NCI-H748 (cell line): Measurements from ENCODE around the gene MYOCD.

Experiments
- DNase-seq: peaks from one replicate; lab custom pipeline; 2025; ENCODE audit not compliant: unreplicated experiment; lab: John Stamatoyannopoulos, UW

The MYOCD gene

GRCh38 chr17:12642034-12642433 is 23.7 kb upstream of the MYOCD start:
- no peak for DNase-seq

- DNase-seq = no peak
Observed at GRCh38 chr17:12643822-12644221, 21.9 kb upstream of the MYOCD start.

GRCh38 chr17:12644623-12645022 is 21.1 kb upstream of the MYOCD start:
- no peak for DNase-seq

GRCh38 chr17:12646761-12647422 is 18.8 kb upstream of the MYOCD start:
- no peak for DNase-seq

- no peak for DNase-seq
Observed at GRCh38 chr17:12648498-12648897, 17.2 kb upstream of the MYOCD start.

GRCh38 chr17:12655936-12656335 is 9.8 kb upstream of the MYOCD start:
- DNase-seq = no peak

- DNase-seq = no peak
Observed at GRCh38 chr17:12656354-12656753, 9.3 kb upstream of the MYOCD start.

GRCh38 chr17:12659500-12659899 is 6.2 kb upstream of the MYOCD start:
- DNase-seq = no peak

GRCh38 chr17:12664252-12664651 is 1.4 kb upstream of the MYOCD start:
- no peak for DNase-seq

GRCh38 chr17:12664894-12665262 is 812 bp upstream of the MYOCD start:
- no peak for DNase-seq

- no peak for DNase-seq
Observed at GRCh38 chr17:12666718-12667117, 1.0 kb downstream of the MYOCD start.

- peak; percentile 37 for DNase-seq
Observed at GRCh38 chr17:12667299-12667958, 1.7 kb downstream of the MYOCD start.

- DNase-seq = no peak
Observed at GRCh38 chr17:12671906-12672305, 6.2 kb downstream of the MYOCD start.

GRCh38 chr17:12672947-12673346 is 7.3 kb downstream of the MYOCD start:
- no peak for DNase-seq

GRCh38 chr17:12673788-12674187 is 8.1 kb downstream of the MYOCD start:
- no peak for DNase-seq

GRCh38 chr17:12680407-12680897 is 14.8 kb downstream of the MYOCD start:
- peak; percentile 25 for DNase-seq

GRCh38 chr17:12680993-12681392 is 15.3 kb downstream of the MYOCD start:
- no peak for DNase-seq

GRCh38 chr17:12683299-12683698 is 17.6 kb downstream of the MYOCD start:
- no peak for DNase-seq

- DNase-seq = no peak
Observed at GRCh38 chr17:12686486-12686885, 20.8 kb downstream of the MYOCD start.

GRCh38 chr17:12688382-12688781 is 22.7 kb downstream of the MYOCD start:
- no peak for DNase-seq

- DNase-seq = peak; percentile 7
Observed at GRCh38 chr17:12691173-12691572, 25.5 kb downstream of the MYOCD start.

GRCh38 chr17:12693640-12694039 is 27.9 kb downstream of the MYOCD start:
- DNase-seq = no peak

GRCh38 chr17:12706070-12706469 is 40.4 kb downstream of the MYOCD start:
- no peak for DNase-seq
